BE2C (cell line): ENCODE data around the gene RRBP1.

ENCODE experiments used
- DNase-seq: peaks from one replicate; pipeline ENCODE4 v3.0.0-alpha.2; 2020
- H3K27me3 ChIP-seq: fragments of 250-450 bp; sonication (Bioruptor Pico); 2 replicates; pipeline ENCODE4 v1.5.1; 2020; ENCODE audit warnings: mild to moderate bottlenecking
- H3K36me3 ChIP-seq: fragments of 250-450 bp; sonication (Bioruptor Pico); 2 replicates; pipeline ENCODE4 v1.5.1; 2020; ENCODE audit warnings: mild to moderate bottlenecking
- H3K4me1 ChIP-seq: fragments of 250-450 bp; sonication (Bioruptor Pico); 2 replicates; pipeline ENCODE4 v1.5.1; 2020
- H3K4me3 ChIP-seq: 2 replicates; pipeline ENCODE4 v1.5.1; 2011; ENCODE audit warnings: low read depth, low read length
- H3K9me3 ChIP-seq: fragments of 250-450 bp; sonication (Bioruptor Pico); 2 replicates; pipeline ENCODE4 v1.5.1; 2020
- CTCF ChIP-seq: IDR thresholded peaks from 2 replicates; pipeline ENCODE4 v1.5.1; 2012; ENCODE audit warnings: mild to moderate bottlenecking, low read depth, low read length

Gene RRBP1

GRCh38 chr20:17622086-17622850 lies 59.8 kb downstream of the RRBP1 start:
- no peak for DNase-seq
- Histone ChIP-seq H3K36me3 (no peaks in the 10 kb centered on the region), H3K27me3 (no peaks in the 10 kb centered on the region), H3K4me3 (no peak overlapping the region), H3K4me1 (0 out of 2 replicates have a peak, but pooled peaks cover 3% of the 10 kb centered on the region), H3K9me3 (no peaks in the 10 kb centered on the region)
- no peak for TF ChIP-seq CTCF

GRCh38 chr20:17621229-17621968 lies 60.6 kb downstream of the RRBP1 start:
- TF ChIP-seq CTCF = no peak
- no peaks in the 10 kb centered on the region for H3K27me3 ChIP-seq
- no peak overlapping the region for H3K4me3 ChIP-seq
- 0 out of 2 replicates have a peak, but pooled peaks cover 3% of the 10 kb centered on the region for H3K4me1 ChIP-seq
- H3K36me3 ChIP-seq = no peaks in the 10 kb centered on the region
- H3K9me3 ChIP-seq = no peaks in the 10 kb centered on the region
- DNase-seq = no peak

- no peak overlapping the region for H3K4me3 ChIP-seq
- H3K9me3 ChIP-seq = no peaks in the 10 kb centered on the region
- H3K36me3 ChIP-seq = no peaks in the 10 kb centered on the region
- DNase-seq = no peak
- no peak for TF ChIP-seq CTCF
- H3K27me3 ChIP-seq = no peaks in the 10 kb centered on the region
- 0 out of 2 replicates have a peak, but pooled peaks cover 3% of the 10 kb centered on the region for H3K4me1 ChIP-seq
Measured at GRCh38 chr20:17620371-17621228, 61.4 kb downstream of the RRBP1 start.

GRCh38 chr20:17619351-17620093 lies 62.5 kb downstream of the RRBP1 start:
- no peak for DNase-seq
- H3K4me1 ChIP-seq = 0 out of 2 replicates have a peak, but pooled peaks cover 3% of the 10 kb centered on the region
- no peaks in the 10 kb centered on the region for H3K36me3 ChIP-seq
- no peaks in the 10 kb centered on the region for H3K9me3 ChIP-seq
- TF ChIP-seq CTCF = no peak
- no peaks in the 10 kb centered on the region for H3K27me3 ChIP-seq
- no peak overlapping the region for H3K4me3 ChIP-seq

- no peak for TF ChIP-seq CTCF
- H3K4me1 ChIP-seq = 0 out of 2 replicates have a peak, but pooled peaks cover 3% of the 10 kb centered on the region
- no peak for DNase-seq
- no peaks in the 10 kb centered on the region for H3K9me3 ChIP-seq
- no peaks in the 10 kb centered on the region for H3K36me3 ChIP-seq
- H3K27me3 ChIP-seq = no peaks in the 10 kb centered on the region
- H3K4me3 ChIP-seq = no peak overlapping the region
Measured at GRCh38 chr20:17618673-17619013, 63.4 kb downstream of the RRBP1 start.
